ENCODE data around the gene GALR1.
"Not testable (repeated sequence)": the region's sequence is repeated elsewhere in the genome, so short reads cannot be mapped to it uniquely, and the experiment has no call there.

GALR1 gene

DNA sequence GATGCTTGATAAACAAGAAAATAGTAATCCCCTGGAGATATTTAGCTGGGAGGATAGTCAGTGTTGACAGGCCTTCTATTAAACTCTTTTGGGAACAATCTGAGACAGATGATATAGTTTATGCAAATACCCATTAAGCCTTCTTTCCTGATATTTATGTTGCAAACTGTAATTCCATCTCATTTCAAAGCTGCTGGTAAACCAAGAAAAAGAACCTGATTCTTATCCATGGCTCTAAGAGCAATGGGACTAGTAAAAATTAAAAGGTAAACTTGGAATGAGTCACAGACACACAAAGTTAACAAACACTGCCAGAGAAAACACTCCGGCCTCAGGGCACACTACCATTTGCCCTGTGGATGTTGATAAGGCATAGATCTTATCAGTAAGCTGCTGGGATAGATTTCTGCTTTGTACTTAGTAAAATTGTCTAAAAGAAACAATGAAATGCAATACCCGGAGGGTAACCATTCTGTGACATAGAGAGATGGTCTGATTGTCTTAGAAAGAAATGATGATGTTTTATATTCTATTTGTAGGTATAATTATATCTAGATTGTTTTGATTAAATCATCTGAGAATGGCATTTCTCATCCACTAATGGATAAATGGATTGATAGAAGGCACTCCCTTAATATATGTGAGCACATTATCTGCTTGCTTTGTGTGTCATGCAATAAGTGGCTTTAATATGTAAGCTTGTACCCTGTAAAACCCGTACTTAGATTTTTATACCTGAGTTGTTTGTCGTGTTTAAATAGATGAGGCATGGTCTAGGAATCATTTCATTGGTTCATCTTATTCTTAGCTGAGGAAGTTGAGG lies 13.2 kb downstream of the GALR1 start:
- DNase-seq (ENCODE audit: extremely low read depth, low read depth) = no peak
- H3K4me3 ChIP-seq (replicated peaks; ENCODE audit: low read depth, low read length) = no peak overlapping the region
- no peak for TF ChIP-seq CTCF (IDR thresholded peaks at IDR 0.05; ENCODE audit: low read depth, low read length, missing control alignments)

- TF ChIP-seq CTCF (IDR thresholded peaks at IDR 0.05; ENCODE audit: low read depth, low read length, missing control alignments) = no peak
- no peak for DNase-seq (ENCODE audit: extremely low read depth, low read depth)
- H3K4me3 ChIP-seq (replicated peaks; ENCODE audit: low read depth, low read length) = no peak overlapping the region
These were observed 13.8 kb downstream of the GALR1 start for GRCh38 chr18:77263466-77263763.

DNA sequence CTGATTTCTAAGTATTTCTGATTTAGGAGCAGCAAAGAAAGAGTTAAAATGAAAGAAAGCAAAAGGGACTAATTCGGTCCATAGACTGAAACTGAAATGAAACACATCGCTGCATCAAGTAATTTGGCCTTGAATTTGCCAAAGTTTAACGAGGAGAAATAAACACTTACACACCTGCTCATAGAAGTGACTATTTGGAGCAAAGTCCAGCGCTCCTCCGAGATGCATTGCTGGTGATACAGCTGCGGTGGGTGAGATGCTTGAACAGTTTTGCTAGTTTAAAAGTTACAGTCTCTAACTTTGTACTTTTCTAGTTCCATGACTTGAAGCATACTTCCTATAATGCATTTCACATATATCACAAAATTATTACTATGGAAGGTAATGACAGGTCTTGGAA lies 18.3 kb downstream of the GALR1 start:
- DNase-seq (ENCODE audit: extremely low read depth, low read depth) = no peak
- no peak overlapping the region for H3K4me3 ChIP-seq (replicated peaks; ENCODE audit: low read depth, low read length)
- TF ChIP-seq CTCF (IDR thresholded peaks at IDR 0.05; ENCODE audit: low read depth, low read length, missing control alignments) = no peak

DNA sequence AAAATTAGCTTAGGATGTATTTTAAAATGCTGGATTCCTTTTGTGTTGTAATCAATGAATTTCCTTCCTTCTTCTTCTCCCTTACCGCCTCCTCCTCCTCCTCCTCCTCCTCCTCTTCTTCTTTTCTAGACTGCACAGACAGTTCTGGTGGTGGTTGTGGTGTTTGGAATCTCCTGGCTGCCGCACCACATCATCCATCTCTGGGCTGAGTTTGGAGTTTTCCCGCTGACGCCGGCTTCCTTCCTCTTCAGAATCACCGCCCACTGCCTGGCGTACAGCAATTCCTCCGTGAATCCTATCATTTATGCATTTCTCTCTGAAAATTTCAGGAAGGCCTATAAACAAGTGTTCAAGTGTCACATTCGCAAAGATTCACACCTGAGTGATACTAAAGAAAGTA lies 18.8 kb downstream of the GALR1 start:
- TF ChIP-seq CTCF (IDR thresholded peaks at IDR 0.05; ENCODE audit: low read depth, low read length, missing control alignments) = no peak
- no peak for DNase-seq (ENCODE audit: extremely low read depth, low read depth)
- no peak overlapping the region for H3K4me3 ChIP-seq (replicated peaks; ENCODE audit: low read depth, low read length)

GRCh38 chr18:77271576-77272481 lies 22.2 kb downstream of the GALR1 start:
- no peak for DNase-seq (ENCODE audit: extremely low read depth, low read depth)
- no peak overlapping the region for H3K4me3 ChIP-seq (replicated peaks; ENCODE audit: low read depth, low read length)
- TF ChIP-seq CTCF (IDR thresholded peaks at IDR 0.05; ENCODE audit: low read depth, low read length, missing control alignments) = no peak

- DNase-seq (ENCODE audit: extremely low read depth, low read depth); H3K4me3 ChIP-seq (replicated peaks; ENCODE audit: low read depth, low read length): not testable (repeated sequence)
These were observed 41.2 kb downstream of the GALR1 start for GRCh38 chr18:77290841-77291240.

DNA sequence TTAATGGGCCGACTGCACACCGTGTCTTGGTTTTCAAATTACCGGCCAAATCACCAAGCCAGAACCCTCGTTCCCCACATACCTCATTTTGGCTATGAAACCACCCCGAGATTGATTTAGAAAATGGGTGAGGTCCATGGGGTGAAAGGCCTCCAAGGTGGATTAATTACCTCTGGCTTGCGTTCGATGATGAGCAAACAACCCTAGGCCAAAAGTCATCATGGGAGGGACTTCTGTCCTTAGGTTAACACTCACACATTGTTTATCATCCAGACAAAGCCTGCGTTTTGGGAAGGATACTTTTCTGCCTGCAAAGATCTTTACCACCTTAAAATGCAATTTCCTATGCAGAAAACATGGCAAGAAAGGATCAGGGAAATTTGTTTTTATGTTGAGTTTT lies 48.5 kb downstream of the GALR1 start:
- no peak for TF ChIP-seq CTCF (IDR thresholded peaks at IDR 0.05; ENCODE audit: low read depth, low read length, missing control alignments)
- no peak for DNase-seq (ENCODE audit: extremely low read depth, low read depth)
- no peak overlapping the region for H3K4me3 ChIP-seq (replicated peaks; ENCODE audit: low read depth, low read length)
